Activated T-cell treated with anti-CD3 and anti-CD28 coated beads, Interleukin-2, amount 50 U/mL, for 24 hours (primary cell): Measurements from ENCODE around the gene MAB21L3.

ENCODE experiments used
- DNase-seq: peaks from one replicate; pipeline ENCODE4 v3.0.0-alpha.2; 2020
- H3K27ac Mint-ChIP-seq: 2 replicates; pipeline ENCODE4 v1.8.0; 2020; ENCODE audit warnings: mild to moderate bottlenecking, mixed read lengths
- H3K27me3 Mint-ChIP-seq: 2 replicates; pipeline ENCODE4 v1.8.0; 2020; ENCODE audit warnings: mixed read lengths
- H3K36me3 Mint-ChIP-seq: 2 replicates; pipeline ENCODE4 v1.8.0; 2020; ENCODE audit warnings: low read depth, mixed read lengths
- H3K4me1 Mint-ChIP-seq: 2 replicates; pipeline ENCODE4 v1.8.0; 2020; ENCODE audit warnings: low read depth, mixed read lengths
- H3K4me3 Mint-ChIP-seq: 2 replicates; pipeline ENCODE4 v1.8.0; 2020; ENCODE audit warnings: mild to moderate bottlenecking, moderate library complexity, mixed read lengths
- H3K9me3 Mint-ChIP-seq: 2 replicates; pipeline ENCODE4 v1.8.0; 2020; ENCODE audit warnings: mixed read lengths

MAB21L3 gene

GRCh38 chr1:116096013-116096618 lies 15.1 kb upstream of the MAB21L3 start:
- no peak overlapping the region for H3K4me3 Mint-ChIP-seq
- no peak overlapping the region for H3K27ac Mint-ChIP-seq
- peaks cover 12% of the 10 kb centered on the region for H3K9me3 Mint-ChIP-seq
- H3K36me3 Mint-ChIP-seq = no peaks in the 10 kb centered on the region
- H3K4me1 Mint-ChIP-seq = no peaks in the 10 kb centered on the region
- DNase-seq = no peak
- H3K27me3 Mint-ChIP-seq = peaks cover 16% of the 10 kb centered on the region

- Mint-ChIP-seq H3K4me1 (no peaks in the 10 kb centered on the region), H3K4me3 (no peak overlapping the region), H3K9me3 (peaks cover 6% of the 10 kb centered on the region), H3K27me3 (peaks cover 16% of the 10 kb centered on the region), H3K27ac (no peak overlapping the region), H3K36me3 (no peaks in the 10 kb centered on the region)
- DNase-seq = no peak
Measured at GRCh38 chr1:116097626-116098025, 13.6 kb upstream of the MAB21L3 start.

GRCh38 chr1:116099379-116099778 lies 11.8 kb upstream of the MAB21L3 start:
- DNase-seq = no peak
- peaks cover 14% of the 10 kb centered on the region for H3K27me3 Mint-ChIP-seq

GRCh38 chr1:116099919-116100318 lies 11.3 kb upstream of the MAB21L3 start:
- no peak overlapping the region for H3K4me3 Mint-ChIP-seq
- H3K4me1 Mint-ChIP-seq = no peaks in the 10 kb centered on the region
- DNase-seq = no peak
- no peak overlapping the region for H3K27ac Mint-ChIP-seq
- peaks cover 5% of the 10 kb centered on the region for H3K9me3 Mint-ChIP-seq
- peaks cover 13% of the 10 kb centered on the region for H3K27me3 Mint-ChIP-seq
- H3K36me3 Mint-ChIP-seq = no peaks in the 10 kb centered on the region

More at GRCh38 chr1:116099379-116099778, 11.8 kb upstream of the MAB21L3 start:
- H3K36me3 Mint-ChIP-seq = no peaks in the 10 kb centered on the region
- no peaks in the 10 kb centered on the region for H3K4me1 Mint-ChIP-seq
- peaks cover 6% of the 10 kb centered on the region for H3K9me3 Mint-ChIP-seq
- H3K27ac Mint-ChIP-seq = no peak overlapping the region
- no peak overlapping the region for H3K4me3 Mint-ChIP-seq

- Mint-ChIP-seq H3K9me3 (no peaks in the 10 kb centered on the region), H3K27ac (no peak overlapping the region), H3K27me3 (no peaks in the 10 kb centered on the region), H3K36me3 (no peaks in the 10 kb centered on the region), H3K4me1 (no peaks in the 10 kb centered on the region), H3K4me3 (no peak overlapping the region)
- no peak for DNase-seq
Measured at GRCh38 chr1:116104667-116105066, 6.5 kb upstream of the MAB21L3 start.

GRCh38 chr1:116105996-116106395 lies 5.2 kb upstream of the MAB21L3 start:
- Mint-ChIP-seq H3K4me1 (no peaks in the 10 kb centered on the region), H3K27me3 (peaks cover 4% of the 10 kb centered on the region), H3K36me3 (no peaks in the 10 kb centered on the region), H3K27ac (no peak overlapping the region), H3K4me3 (no peak overlapping the region), H3K9me3 (no peaks in the 10 kb centered on the region)
- no peak for DNase-seq

DNA sequence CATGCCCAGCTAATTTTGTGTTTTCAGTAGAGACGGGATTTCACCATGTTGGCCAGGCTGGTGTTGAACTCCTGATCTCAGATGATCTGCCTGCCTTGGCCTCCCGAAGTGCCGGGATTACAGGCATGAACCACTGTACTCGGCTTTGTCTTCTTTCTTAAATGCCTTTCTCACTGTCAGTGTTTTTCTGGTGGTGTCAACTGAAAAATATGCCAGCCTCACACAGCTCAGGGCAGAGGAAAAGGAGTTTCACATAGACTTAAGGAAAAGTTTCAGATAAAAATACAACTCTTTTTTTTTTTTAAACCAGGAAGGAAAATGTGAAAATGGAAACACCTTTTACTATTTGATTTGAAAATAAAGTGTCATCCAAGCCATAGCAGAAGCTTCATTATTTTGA lies 4.6 kb upstream of the MAB21L3 start:
- H3K27me3 Mint-ChIP-seq = peaks cover 6% of the 10 kb centered on the region
- no peaks in the 10 kb centered on the region for H3K9me3 Mint-ChIP-seq
- DNase-seq = no peak
- no peaks in the 10 kb centered on the region for H3K36me3 Mint-ChIP-seq
- no peaks in the 10 kb centered on the region for H3K4me1 Mint-ChIP-seq
- no peak overlapping the region for H3K27ac Mint-ChIP-seq
- no peak overlapping the region for H3K4me3 Mint-ChIP-seq

DNA sequence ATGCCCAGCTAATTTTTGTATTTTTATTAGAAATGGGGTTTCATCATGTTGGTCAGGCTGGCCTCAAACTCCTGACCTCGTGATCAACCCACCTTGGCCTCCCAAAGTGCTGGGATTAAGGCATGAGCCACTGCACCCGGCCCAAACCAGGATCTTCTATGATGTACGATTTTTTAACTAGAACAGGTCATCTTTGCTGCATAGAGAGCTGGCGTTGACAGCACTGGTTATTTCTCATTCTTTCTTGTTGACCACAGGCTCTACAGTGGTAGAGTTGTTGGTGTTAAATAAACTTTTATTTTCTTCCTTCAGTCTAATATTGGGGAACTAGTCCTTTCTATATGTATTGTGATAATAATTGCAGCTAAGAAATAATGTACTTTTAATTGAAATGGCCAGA lies 3.8 kb upstream of the MAB21L3 start:
- DNase-seq = no peak
- no peak overlapping the region for H3K27ac Mint-ChIP-seq
- no peaks in the 10 kb centered on the region for H3K9me3 Mint-ChIP-seq
- no peak overlapping the region for H3K4me3 Mint-ChIP-seq
- H3K4me1 Mint-ChIP-seq = no peaks in the 10 kb centered on the region
- H3K27me3 Mint-ChIP-seq = peaks cover 10% of the 10 kb centered on the region
- H3K36me3 Mint-ChIP-seq = no peaks in the 10 kb centered on the region

- H3K27me3 Mint-ChIP-seq = peaks cover 10% of the 10 kb centered on the region
- DNase-seq = no peak
- H3K9me3 Mint-ChIP-seq = no peaks in the 10 kb centered on the region
- no peak overlapping the region for H3K27ac Mint-ChIP-seq
- no peaks in the 10 kb centered on the region for H3K4me1 Mint-ChIP-seq
- H3K36me3 Mint-ChIP-seq = no peaks in the 10 kb centered on the region
- no peak overlapping the region for H3K4me3 Mint-ChIP-seq
Measured at GRCh38 chr1:116111524-116112021, 374 bp downstream of the MAB21L3 start.

- Mint-ChIP-seq H3K4me1 (no peaks in the 10 kb centered on the region), H3K4me3 (no peak overlapping the region), H3K9me3 (no peaks in the 10 kb centered on the region), H3K36me3 (no peaks in the 10 kb centered on the region), H3K27me3 (peaks cover 10% of the 10 kb centered on the region), H3K27ac (no peak overlapping the region)
- DNase-seq = no peak
Measured at GRCh38 chr1:116112388-116113140, 1.4 kb downstream of the MAB21L3 start.

DNA sequence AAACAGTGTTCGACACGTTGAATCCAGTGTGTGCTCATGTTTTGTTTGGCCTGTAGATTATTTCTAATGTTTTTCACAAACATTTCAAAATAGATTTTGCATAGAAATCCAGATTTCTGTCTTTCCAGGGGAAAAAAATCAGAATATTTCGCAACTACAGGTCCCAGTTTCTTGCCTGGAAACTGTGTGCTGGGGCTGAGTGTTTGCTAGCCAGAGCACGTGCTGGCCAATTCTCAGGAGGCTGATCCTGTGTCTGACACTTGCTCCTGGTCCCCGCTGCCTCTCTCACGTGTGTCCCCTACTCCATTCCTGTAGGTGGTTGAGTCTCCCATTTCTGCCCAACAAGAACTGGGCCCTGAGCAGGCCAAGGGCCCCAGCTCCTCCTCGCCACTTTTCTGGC lies 2.4 kb downstream of the MAB21L3 start:
- H3K27me3 Mint-ChIP-seq = peaks cover 10% of the 10 kb centered on the region
- no peaks in the 10 kb centered on the region for H3K36me3 Mint-ChIP-seq
- H3K4me3 Mint-ChIP-seq = no peak overlapping the region
- H3K9me3 Mint-ChIP-seq = no peaks in the 10 kb centered on the region
- H3K27ac Mint-ChIP-seq = no peak overlapping the region
- DNase-seq = no peak
- no peaks in the 10 kb centered on the region for H3K4me1 Mint-ChIP-seq

DNA sequence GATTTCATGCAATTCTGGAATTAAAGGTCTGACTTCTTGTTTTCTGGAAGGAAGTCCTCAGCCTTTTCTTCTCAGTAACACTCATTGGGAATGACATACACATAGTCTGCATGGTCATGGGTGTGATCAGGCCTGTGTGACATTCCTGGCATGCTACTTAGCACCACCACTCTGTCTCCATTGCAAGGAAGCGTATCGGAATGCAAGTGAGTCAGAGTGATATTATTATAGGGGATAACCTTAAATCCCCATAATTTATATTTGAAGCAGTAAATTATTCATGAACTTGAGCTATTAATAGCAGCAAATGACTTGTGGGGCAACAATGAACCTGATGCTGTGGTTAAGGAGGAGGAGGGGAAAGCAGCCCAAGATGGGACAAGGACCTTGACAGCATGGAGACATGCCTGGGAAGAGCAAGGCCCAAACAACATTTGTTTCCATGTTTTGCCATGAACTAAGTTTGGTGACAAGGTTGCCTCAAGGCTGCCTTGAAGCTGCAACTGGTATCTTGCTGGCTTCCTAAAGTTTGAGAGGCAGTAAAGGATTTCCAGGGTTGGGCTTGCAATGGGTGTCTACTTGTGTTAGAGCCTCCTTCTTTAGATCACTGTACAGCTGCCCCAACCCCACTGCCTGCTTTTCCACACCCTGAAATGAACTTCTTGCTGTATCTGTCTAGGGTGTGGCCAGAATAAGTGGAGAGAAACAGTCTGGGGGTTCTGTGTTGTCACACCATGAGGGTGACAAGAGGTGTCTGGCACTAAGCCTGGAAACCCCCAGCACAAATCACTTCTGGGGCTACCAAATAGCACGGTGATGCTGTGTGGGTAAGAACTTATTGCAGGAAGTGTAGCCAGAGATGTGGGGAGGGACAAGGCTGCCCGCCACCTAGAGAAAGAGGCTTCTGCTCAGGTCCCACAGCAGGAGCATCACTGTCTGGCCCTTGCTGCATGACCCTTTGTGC lies 4.6 kb downstream of the MAB21L3 start:
- DNase-seq = no peak
- Mint-ChIP-seq H3K4me3 (no peak overlapping the region), H3K27me3 (peaks cover 8% of the 10 kb centered on the region), H3K9me3 (no peaks in the 10 kb centered on the region), H3K4me1 (no peaks in the 10 kb centered on the region), H3K27ac (no peak overlapping the region), H3K36me3 (no peaks in the 10 kb centered on the region)

GRCh38 chr1:116118471-116118870 lies 7.3 kb downstream of the MAB21L3 start:
- no peak for DNase-seq

GRCh38 chr1:116119876-116120275 lies 8.7 kb downstream of the MAB21L3 start:
- H3K27me3 Mint-ChIP-seq = peaks cover 27% of the 10 kb centered on the region
- peaks cover 1% of the 10 kb centered on the region for H3K4me1 Mint-ChIP-seq
- H3K36me3 Mint-ChIP-seq = no peaks in the 10 kb centered on the region
- no peak overlapping the region for H3K27ac Mint-ChIP-seq
- no peaks in the 10 kb centered on the region for H3K9me3 Mint-ChIP-seq
- no peak for DNase-seq
- no peak overlapping the region for H3K4me3 Mint-ChIP-seq

More at GRCh38 chr1:116118471-116118870, 7.3 kb downstream of the MAB21L3 start:
- H3K9me3 Mint-ChIP-seq = no peaks in the 10 kb centered on the region
- H3K36me3 Mint-ChIP-seq = no peaks in the 10 kb centered on the region
- no peak overlapping the region for H3K27ac Mint-ChIP-seq
- H3K4me3 Mint-ChIP-seq = no peak overlapping the region
- H3K4me1 Mint-ChIP-seq = peaks cover 1% of the 10 kb centered on the region
- peaks cover 16% of the 10 kb centered on the region for H3K27me3 Mint-ChIP-seq
